GM19395 (cell line): ENCODE results near the gene TSTD2.
A peak's percentile ranks its signal among the peaks of the same experiment; 100 is the strongest.

Source experiments
- ATAC-seq: cut with Tn5 transposase; IDR thresholded peaks from one replicate; pipeline ENCODE4 v1.9.1; 2021; ENCODE audit warnings: mild to moderate bottlenecking, moderate library complexity; ENCODE audit not compliant: unreplicated experiment

TSTD2 gene

DNA sequence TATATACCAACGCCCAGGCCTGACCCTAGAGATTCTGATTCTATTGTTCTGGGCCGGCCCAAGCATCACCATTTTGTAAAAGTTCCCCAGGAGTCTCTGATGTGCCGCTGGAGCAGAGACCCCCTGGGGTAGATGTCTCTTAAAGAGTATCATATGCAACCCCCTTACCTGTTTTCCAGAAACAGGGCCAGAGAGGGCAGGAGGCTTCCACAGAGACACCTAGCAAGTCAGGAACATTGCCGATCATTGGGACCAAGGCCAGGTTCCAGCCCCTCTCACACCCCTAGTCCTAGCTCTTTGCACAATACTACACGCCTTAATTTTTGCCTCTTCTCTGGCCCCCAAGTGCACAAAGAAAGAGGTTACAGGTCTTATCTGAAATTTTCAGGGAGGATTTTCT lies 67.9 kb downstream of the TSTD2 start:
- ATAC-seq: no peak

DNA sequence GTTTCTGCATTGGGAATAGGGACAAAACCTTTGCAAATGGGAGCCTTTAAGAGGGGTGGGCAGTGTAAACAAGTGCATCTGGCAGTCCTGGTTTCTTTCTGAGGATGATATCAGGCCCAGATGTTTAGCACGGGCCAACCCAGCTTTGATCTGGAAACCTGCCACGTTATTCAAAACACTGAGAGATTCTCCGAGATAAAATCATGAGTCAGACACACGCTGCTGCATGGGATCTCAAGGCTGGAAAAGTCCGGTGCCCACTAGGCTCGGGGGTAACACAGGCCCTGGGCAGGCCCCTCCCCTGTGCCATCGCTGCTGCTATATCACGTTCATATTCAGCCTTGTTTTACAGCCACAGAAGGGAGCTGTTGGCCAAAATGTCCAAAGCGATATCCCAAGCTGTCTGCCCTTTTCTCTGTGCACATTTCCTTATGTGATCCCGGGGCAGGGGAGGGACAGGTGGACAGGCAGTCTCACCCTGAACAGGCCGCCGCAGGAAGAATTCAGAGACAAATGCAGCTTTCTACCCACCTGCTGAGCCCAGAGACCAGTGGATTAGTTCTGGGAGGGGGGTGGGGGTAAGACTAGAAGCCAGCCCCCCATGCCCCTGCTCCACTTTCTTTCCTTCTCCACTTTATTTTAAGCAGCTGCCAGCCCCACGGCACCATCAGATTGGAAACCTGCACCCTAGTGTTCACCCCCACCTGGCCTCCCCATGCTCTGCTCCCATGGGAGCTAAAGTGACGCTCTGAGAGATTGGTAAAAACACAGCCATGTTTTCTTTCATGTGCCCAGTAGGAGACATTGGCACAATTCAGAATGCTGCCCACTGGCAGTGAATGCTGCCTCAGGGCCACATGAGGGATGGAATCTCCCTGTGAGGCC lies 68.6 kb downstream of the TSTD2 start:
- no peak for ATAC-seq

DNA sequence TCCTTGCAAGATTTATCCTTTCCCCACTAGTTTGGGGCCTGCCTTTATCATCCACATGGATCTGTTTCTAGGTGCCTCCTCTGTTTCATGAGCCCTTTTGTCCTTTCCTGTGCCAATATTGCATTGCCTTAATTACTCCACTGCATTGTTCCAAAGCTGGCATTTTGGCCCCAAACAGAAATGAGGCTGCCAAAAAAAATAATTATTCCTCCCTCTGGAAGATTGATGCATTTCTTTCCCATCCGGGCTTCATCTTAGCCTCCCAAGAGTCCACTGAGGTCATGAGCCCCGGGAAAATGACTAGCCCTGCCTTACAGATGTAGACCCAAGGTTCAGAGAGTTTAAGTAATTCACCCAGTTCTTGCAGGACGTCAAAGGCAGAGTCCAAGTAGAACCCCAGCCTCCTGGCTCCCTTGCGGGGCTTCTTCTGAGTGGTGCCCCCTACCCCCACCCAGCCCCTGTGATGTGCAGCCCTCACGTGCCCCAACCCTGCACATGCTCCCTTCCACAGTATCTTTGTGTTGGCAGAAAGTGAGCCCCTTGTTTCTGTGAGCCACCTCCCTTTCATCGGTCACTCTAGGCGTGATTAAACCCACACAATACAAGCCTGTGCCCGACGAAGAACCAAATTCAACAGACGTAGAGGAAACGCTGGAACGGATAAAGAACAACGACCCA lies 69.6 kb downstream of the TSTD2 start:
- ATAC-seq: no peak

DNA sequence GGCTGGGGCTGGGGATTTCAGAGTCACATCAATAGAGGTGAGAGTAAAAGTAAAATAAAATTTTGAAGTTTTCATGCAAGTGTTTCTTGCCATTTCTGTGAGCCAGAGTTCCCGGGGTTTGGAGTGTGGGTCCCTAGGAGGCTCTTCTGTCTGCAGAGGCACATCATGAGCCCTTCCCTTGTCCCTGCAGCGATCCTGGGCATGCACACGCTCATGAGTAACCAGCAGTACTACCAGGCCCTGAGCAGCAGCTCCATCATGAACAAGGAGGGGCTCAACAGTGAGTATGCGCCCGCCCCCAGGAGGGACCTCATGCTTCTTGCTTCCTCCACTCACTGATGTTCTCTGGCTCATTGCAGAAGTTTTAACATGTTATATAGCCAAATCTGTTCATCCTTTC lies 70.6 kb downstream of the TSTD2 start:
- no peak for ATAC-seq

DNA sequence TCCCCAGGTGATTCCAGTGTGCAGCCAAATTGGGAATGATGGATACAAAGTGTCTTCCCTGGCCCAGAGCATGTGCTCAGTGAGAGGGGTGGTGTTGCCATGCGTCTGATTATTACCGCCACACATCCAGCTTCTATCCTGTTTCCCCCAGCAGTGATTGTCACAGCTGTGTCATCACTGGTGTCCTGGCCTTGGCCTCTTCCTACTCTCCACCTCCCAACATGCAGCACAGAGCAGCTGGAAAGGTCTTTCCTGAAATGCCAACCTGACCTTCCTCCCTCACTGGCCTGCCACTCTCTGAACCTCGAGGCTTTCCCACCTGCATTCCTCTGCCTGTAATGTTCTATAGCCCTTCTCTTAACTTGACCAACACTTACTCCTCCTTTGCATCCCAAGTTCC lies 71.7 kb downstream of the TSTD2 start:
- ATAC-seq: no peak

DNA sequence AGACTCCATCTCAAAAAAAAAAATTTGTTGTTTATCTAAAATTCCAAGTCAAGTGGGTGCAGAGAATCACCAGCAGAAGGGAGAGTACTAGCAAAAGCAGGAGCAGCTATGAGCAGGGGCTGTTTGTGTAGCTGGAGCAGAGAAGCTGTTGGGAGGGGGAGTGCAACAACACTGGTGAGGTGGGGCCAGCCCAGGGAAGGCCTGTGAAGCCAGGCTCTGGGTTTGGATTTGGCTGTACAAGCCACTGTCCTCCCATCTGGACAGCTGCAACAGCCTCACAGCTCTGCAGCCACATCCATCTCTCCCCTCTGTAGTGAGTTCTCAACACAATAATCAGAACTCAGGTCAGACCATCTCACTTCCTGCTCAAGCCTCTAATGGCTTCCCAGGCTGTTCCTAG lies 72.3 kb downstream of the TSTD2 start:
- ATAC-seq: no peak

DNA sequence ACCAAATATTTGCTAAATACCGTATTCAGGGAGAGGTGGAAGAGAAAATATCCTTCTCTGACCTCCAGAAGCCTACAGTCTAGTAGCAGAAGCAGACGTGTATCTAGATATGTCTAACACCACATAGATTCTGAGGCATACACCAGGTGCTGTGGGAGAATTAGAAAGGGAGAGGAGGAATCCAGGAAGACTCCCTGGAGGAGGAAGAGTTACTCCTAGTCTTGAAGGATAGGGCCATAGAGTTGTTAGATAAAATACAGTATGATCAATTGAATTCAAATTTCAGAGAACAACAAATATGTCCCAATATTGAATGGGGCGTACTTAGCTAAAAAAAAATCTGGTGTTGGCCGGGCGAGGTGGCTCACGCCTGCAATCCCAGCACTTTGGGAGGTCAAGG lies 73.0 kb downstream of the TSTD2 start:
- no peak for ATAC-seq

DNA sequence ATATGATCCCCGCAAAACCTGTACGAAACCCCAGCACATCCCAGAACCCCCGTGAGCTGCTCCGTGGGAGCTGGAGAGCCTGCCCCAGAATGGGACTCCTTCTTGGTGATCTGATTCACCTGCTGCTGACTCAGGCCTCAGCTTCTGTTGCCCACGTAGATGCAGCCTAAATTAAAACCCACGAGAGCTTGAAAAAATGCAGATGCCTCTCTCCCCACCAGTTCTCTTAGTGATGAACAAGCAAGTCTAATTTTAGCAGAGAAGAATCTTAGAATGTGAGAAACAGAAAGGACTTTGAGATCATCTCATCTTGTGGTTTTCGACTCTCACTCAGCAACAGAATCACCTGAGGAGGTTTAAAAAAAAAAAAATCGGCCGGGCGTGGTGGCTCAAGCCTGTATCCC lies 74.1 kb downstream of the TSTD2 start:
- peak; percentile 93 for ATAC-seq

DNA sequence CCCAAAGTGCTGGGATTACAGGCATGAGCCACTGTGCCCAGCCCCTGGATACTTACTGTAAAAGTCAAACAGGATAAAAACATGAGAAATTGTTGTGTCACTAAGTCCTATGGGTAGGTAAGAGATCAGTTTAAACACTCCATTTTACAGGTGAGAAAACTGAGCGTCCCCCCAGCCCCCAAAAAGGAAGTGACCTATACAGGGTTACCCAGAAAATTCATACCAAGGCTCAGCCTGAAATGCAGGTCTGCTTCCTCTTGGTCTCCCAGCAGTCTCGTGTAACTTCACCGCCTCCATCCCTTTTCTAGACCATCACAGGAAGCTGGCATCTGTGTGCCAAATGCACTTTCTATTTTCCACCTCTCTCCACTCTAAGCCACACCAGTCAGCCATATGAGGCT lies 74.5 kb downstream of the TSTD2 start:
- peak; percentile 43 for ATAC-seq

DNA sequence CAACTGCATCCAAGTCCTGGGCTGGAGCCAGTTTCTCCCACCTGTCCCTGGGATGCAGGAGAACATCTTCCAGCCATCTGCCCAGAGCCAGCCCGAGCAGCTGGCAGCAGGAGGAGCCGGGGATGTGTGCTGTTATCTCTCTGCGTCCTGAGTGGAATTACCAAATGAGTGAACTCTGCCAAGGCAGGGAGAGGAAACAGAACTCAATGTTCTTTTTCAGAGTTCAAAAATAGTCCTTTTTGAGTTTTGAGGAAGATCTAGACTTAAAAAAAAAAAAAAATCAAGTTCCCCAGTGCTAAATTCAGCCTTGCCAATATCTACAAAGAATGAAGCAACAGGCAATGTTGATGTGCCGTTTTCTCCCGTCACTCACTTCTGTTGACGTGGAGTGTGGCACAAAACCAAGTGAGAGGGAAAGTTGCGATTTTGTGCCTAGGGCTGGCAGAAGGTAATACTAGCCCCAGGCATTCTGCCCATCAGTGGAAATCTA lies 75.5 kb downstream of the TSTD2 start:
- ATAC-seq: no peak

DNA sequence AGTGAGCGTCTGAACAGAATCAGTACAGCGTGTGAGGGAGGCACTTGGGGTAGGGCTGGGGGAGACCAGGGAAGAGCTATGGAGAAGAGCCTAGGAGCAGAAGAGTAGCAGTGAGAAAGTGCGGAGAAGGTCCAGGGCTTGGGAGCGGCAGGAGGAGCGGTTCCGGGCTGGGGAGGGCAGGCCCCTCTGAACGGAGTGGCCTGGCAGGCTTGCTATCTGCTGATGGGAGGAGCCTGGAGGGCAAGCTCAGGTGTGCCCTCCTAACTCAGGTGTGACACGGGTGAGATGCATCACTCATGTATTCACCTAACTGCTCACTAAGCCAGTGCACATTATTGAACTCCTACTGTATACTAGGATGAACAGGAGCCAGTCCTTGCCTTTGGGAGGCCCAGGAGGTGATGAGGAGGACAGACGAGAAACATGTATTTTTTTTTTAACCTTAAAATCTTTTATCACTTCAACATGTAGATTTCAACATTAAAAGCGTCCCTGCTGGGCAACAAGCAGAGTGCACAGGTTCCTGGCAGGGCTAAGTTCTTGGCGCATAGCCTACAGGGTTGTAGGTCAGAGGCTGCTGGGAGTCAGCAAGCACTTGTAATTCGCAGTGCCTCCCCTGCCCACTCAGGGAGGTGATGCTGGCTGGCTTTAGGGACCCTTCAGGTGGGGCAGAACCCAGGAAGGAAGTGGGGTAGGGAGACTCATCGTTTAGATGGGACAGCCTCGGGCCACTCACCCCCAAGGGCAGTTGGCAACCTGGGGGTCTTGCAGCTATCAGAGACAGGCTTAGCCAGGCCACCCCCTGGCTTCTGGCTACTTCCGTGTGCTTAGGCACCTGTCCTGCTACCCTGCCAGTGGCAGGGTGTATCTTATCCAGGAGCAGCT lies 76.2 kb downstream of the TSTD2 start:
- no peak for ATAC-seq

DNA sequence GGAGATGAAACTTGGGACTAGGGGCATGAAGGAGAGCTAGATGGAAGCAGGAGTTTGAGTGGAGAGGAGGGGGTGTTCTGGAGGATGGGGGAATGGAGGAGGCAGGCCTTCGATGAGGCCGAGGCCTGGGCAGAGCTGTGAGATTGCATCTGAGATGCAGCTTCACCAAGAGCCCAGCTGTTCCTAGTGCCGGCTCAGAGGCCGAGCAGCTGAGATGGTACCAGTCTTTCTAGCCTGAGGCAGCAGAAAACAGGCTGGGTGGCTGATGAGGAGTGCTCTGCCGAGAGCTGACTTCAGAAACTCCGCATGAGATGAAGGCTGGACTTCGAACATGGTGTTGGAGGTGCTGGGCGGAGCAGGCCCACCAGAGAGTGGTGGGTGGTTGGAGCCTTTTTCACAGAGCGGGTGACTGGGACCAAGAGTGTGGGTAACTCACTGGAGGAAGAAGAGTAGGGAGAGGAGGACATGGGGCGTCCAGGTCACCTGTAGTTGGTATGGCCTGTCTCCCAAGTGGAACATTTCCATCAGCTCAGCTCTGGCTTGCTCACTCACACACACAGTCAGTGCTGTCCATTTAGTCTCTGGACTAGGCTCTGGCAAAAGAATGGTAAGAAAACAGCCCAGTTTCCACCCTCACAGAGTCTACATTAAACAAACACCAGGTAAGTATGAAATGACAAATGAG lies 77.0 kb downstream of the TSTD2 start:
- no peak for ATAC-seq

DNA sequence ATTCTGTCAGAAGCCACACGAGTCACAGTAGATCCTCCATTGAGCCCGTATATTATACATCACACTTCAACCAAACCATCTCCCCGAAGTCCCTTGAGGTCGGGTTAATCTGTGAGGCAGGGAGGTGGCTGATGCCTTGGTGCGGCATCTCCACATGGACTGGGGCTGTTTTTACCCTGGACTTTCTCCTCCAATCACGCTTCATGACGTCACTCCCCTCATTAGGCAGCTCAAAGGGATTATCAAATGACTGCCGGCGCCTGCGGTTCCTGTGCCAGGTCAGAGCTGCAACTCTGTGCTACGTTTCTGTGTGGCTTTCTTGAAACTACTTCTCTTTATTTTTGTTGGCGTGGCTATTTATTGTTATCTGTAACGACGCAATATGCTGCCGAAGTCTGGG lies 78.0 kb downstream of the TSTD2 start:
- ATAC-seq: no peak

DNA sequence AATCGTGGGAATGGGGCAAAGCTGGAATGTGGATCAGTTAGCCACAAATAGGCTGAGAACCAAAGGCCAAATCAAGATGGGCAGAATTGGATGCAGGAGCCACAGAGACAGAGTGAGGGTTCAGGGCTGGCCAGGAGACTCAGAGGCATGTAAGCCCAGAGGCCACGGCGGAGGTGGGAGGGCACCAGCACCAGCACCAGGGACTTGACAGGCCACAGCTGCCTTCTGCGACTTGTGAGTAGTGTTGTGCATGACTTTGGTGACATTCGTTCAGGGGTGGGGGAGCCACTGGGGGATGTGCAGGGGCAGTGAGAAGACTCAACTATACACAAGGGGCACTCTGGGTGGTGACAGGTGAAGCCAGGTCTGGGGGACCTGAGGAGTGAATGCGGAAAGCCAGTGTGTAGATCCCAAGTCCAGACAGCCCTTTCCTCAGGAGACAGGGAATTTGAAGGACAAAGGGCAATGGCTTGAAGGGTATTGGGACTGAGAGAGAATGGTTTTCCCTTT lies 78.5 kb downstream of the TSTD2 start:
- no peak for ATAC-seq

DNA sequence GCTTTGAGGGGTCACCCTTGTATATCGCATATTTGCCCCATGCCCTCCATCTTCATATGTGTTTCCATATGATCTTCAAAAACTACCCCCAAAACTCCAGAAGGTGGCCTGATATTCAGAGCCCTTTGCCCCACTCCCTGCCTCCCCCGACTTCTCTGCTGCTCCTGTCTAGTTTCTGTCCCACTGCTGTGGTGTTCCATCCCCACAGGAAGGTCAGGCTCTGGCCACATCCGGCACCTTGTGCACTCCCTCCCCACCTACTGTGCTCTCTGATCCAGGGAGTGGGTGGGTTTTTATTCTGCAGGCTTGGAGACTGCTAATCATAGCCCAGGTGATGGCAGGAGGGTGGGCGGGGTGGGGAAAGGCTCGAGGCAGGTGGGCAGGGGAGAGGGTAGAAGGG lies 79.3 kb downstream of the TSTD2 start:
- no peak for ATAC-seq

DNA sequence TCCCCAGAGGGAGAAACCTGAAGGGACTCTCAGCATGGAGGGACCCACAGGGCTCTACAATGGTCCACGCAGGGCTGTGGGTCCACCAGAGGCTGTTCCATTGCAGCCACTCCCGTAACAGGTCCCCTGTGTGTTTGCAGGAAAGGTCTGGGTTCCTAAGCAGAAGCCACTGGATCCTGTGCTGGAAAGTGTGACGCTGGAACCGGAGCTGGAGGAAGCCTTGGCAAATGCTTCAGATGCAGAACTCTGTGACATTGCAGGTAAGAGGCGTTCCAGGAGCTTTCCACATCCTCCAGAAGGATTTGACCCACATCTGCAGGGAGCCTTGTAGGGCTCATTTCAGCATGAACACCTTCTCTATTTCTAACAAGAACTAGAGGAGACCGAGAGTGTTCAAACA lies 80.0 kb downstream of the TSTD2 start:
- no peak for ATAC-seq

DNA sequence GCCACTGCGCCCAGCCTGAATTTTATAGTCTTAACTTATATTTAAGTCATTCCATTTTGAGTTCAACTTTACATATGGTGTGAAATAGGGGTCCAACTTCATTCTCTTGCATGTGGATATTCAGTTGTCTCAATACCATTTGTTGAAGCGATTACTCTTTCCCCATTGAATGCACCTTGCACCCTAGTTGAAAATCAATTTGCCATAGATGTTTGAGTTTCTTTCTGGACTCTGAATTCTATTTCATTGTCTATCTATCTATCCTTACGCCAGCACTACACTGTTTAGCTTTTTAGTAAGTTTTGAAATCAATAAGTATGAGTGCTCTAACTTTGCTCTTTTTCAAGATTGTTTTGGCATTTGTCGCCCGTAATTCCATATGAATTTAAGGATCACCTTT lies 81.9 kb downstream of the TSTD2 start:
- ATAC-seq: no peak

DNA sequence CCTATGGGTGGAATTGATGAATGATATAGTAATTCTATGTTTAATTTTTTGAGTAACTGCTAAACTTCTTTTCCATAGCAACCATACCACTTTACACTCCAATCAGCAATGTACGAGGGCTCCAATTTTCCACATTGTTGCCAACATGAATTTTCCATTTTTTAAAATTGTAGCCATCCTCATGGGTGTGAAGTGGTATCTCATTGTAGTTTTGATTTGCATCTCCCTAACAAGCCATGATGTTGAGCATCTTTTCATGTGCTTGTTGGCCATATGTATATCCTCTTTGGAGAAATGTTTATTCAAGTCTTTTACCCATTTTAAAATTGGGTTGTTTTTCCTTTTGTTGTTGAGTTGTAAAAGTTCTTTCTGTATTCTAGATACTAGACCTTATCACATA lies 82.8 kb downstream of the TSTD2 start:
- no peak for ATAC-seq
